GM12872 (cell line): ENCODE results near the gene ADCY3.

Source experiments
- CTCF ChIP-seq: IDR thresholded peaks from 3 replicates; pipeline ENCODE4 v1.5.1; 2011; ENCODE audit warnings: low read depth, mild to moderate bottlenecking, low read length, moderate library complexity; ENCODE audit not compliant: insufficient read depth

ADCY3 gene

GRCh38 chr2:24797644-24798043 lies 122.4 kb downstream of the ADCY3 start:
- TF ChIP-seq CTCF = no peak

GRCh38 chr2:24793761-24794435 lies 126.1 kb downstream of the ADCY3 start:
- TF ChIP-seq CTCF = no peak

- TF ChIP-seq CTCF = peak; percentile 63
Observed at GRCh38 chr2:24792874-24793760, 126.9 kb downstream of the ADCY3 start, which contains the start of the genes CENPO and PTRHD1. Gene CENPO, plus strand, starts transcription at chr2:24793425. Its CDS starts 495 bp downstream, at chr2:24793920. Gene PTRHD1, minus strand, starts transcription at chr2:24793391. Its CDS starts 14 bp downstream, at chr2:24793377.

GRCh38 chr2:24792542-24792873 lies 127.5 kb downstream of the ADCY3 start:
- no peak for TF ChIP-seq CTCF

- no peak for TF ChIP-seq CTCF
Observed at GRCh38 chr2:24791452-24791851, 128.6 kb downstream of the ADCY3 start.

- no peak for TF ChIP-seq CTCF
Observed at GRCh38 chr2:24788816-24789215, 131.2 kb downstream of the ADCY3 start.

- TF ChIP-seq CTCF = no peak
Observed at GRCh38 chr2:24787532-24787931, 132.5 kb downstream of the ADCY3 start.
